ENCODE measurements around the gene SF1.

GRCh38 chr11:64766881-64767280 is 11.5 kb downstream of the SF1 start:
- no peak for TF ChIP-seq POLR2AphosphoS5 (IDR thresholded peaks at IDR 0.05; ENCODE audit: low read depth, low read length)
- TF ChIP-seq CTCF (IDR thresholded peaks at IDR 0.05): no peak
